Frontal cortex (tissue), 4 donors: ENCODE measurements around the gene ZBTB20. TPM values are rescaled to one million over a fixed set of nuclear protein-coding genes. Genes with fewer than 3 reads are reported as not detected.

Source experiments
- DNase-seq, 2 donors: peaks; one replicate each; pipeline ENCODE4 v3.0.0; 2012; ENCODE audit warnings: low spot score in 2 of 2
- FAIRE-seq: peaks from 2 replicates; lab custom pipeline; 2012; peaks lifted over from hg19 to GRCh38; lab: Jason Lieb, UNC
- total RNA-seq: library from RNA; depleted of rRNA; stranded (reverse); fragments of >200 nt; gene quantifications from one replicate; pipeline ENCODE4 v1.2.3, GENCODE V29; 2014
- donor health status: control.
- donor health status: control.
- donor health status: control.

ZBTB20 gene
- total RNA-seq, 1 donor from 2014 or later, result 39.9 TPM

DNA sequence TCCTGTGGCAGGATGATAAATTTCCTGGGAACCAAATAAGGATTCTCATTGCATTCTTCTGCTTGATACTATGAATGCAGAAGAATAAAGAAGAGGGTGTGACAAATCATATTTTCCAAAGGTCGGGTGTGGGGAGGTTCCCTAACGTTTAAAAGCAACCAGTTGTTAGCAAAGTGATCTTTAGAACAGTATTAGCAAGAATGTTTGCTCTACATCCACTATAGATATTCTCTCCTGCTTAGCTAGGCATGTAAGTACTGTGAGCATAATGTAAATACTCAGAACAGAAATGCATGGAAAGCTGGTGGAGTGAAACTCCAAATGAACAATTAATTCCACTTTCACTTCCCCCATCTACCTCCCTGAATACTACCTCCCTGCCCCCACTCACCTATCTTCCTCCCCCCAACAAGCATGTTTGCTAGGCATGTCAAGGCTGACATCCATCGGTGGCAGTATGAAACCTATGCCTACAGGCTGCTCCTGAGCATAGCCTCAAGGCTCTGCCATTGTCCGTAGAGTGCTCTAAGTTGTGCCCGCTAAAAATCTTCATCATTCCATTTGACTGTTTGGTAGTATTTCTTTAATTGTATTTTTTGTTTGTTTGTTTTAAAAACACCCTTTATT, 523.6 kb downstream of the ZBTB20 start:
- FAIRE-seq (no peak), DNase-seq (no peak)

DNA sequence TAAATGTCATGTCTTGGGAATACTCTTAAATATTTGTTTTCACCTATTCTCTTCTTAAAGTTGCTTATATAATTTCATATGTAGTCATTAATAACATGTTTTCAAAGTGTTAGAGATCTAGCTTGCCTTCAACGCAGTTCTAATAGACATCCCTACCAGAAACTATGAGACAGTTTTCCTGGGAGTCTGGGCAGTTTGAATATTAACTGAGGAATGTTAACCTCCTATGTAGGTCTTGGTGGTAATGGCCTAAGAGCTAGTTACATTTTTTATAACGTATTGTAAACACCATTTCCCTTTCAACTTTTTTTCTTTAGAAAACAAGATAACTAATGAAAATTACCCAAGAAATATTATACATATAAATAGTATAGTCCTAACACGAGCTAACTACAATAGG, 525.1 kb downstream of the ZBTB20 start:
- DNase-seq (no peak), FAIRE-seq (peak; percentile 45)

GRCh38 chr3:114619771-114620170, 527.3 kb downstream of the ZBTB20 start:
- no peak for DNase-seq
- no peak for FAIRE-seq

DNA sequence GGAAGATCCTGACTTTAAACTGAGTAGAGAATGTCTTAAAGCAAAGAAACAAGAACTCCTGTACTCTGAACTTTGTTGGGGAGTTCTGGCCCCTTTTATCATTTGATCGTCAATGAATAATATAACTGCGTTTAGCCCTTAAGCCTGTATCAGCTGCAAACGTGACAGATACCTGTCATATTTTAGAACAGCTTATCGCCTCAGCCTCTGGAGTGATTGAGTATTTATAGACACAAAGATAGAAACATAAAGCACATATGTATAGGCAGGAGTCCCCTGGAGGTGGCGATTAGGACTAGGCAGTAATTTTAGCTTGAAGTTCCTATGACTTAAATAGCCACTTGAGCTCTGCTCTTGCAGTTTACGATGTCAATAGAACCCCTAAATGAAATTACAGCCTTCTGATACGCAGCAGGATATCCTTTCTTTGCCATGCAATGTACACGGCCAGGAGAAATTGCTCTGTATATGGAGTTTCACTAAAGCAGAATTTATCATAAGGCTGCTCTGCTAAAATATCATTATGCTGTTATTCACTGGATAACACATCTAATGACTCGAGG, 531.5 kb downstream of the ZBTB20 start:
- DNase-seq, result no peak
- FAIRE-seq, result no peak

GRCh38 chr3:114609973-114610630, 537.0 kb downstream of the ZBTB20 start:
- FAIRE-seq (no peak), DNase-seq (no peak)

DNA sequence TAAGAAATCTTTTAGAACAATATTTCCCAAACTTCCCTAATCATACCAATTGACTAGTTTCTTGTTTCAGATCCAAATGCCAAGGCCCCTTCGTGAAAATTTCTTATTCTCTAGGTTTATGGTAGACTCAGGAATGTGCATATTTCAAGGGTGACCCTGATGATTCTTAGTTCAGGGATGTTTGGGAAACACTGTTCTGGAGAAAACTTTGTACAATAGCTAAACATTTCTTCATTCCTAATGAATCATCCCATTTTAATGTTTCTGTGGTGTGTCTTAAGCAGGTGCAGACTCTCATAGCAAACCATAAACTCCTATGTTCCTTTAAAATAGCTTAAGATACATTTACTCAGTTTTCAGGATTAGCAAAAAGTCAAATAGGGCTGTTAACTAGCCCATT, 538.8 kb downstream of the ZBTB20 start:
- DNase-seq (no peak), FAIRE-seq (no peak)

DNA sequence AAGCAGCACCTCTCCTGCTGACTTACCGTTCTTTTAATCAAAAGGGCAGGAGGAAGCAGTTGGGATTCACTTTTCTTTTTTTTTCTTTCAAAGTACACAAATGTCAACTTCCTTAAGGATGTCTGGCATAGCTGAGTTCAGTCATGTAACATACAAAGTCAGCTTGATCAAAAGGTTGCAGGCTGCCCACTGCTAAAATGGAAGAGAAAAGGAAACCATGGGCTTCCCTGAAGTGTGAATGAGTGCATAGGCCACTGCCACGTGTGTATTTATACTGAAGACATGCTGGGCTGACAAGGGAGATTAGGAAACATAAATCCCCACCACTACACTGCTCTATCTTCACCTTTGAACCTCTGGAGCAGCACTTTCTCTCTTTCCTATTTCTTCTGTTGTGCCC, 540.8 kb downstream of the ZBTB20 start:
- no peak for DNase-seq
- no peak for FAIRE-seq

- no peak for DNase-seq
- FAIRE-seq, result no peak
Observed at GRCh38 chr3:114600571-114600970, 546.5 kb downstream of the ZBTB20 start.

- no peak for FAIRE-seq
Observed at GRCh38 chr3:114597871-114598270, 549.2 kb downstream of the ZBTB20 start.

GRCh38 chr3:114597012-114597411, 550.1 kb downstream of the ZBTB20 start:
- no peak for FAIRE-seq
- no peak for DNase-seq

More at GRCh38 chr3:114597871-114598270, 549.2 kb downstream of the ZBTB20 start:
- no peak for DNase-seq

DNA sequence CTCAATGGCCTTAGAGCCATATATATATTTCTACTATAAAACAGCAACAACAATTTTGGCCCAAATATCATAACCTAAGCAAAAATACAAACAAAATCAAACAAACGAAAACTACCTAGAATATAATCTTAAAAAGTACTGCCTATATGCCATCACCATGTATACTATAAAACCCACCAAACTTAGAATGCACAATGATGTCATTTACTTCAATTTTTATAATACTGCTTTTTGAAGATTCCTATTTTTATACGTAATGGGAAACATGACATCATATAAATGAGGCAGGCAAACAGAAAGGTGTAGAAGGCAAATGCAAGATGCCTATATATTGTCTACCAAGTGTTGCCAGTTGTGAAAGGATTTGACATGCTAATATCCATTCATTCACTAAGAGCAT, 550.9 kb downstream of the ZBTB20 start:
- DNase-seq (no peak), FAIRE-seq (no peak)

DNA sequence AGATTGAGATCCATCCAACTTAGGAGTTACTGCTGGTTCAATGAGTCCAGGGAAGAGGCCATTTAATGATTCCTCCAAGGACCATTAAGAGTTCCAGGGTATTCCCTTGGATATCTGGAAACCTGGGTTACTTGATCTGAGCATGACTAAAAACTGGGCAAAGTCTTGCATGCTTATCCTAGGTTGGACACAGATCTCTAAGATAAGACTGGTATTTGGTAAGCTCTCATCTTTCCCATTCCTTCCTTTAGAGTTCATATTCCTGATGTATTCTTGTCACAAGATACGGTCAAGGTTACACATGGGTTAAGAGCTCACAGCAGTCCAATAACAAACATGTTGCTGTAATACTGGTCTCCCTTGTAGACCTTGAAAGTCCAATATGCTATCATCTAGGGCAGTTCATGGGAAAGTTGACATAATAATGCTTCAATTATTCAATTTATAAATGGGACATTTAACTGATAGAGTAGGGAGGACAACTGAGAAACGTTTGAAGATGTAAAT, 551.5 kb downstream of the ZBTB20 start:
- DNase-seq, result no peak
- FAIRE-seq, result no peak

DNA sequence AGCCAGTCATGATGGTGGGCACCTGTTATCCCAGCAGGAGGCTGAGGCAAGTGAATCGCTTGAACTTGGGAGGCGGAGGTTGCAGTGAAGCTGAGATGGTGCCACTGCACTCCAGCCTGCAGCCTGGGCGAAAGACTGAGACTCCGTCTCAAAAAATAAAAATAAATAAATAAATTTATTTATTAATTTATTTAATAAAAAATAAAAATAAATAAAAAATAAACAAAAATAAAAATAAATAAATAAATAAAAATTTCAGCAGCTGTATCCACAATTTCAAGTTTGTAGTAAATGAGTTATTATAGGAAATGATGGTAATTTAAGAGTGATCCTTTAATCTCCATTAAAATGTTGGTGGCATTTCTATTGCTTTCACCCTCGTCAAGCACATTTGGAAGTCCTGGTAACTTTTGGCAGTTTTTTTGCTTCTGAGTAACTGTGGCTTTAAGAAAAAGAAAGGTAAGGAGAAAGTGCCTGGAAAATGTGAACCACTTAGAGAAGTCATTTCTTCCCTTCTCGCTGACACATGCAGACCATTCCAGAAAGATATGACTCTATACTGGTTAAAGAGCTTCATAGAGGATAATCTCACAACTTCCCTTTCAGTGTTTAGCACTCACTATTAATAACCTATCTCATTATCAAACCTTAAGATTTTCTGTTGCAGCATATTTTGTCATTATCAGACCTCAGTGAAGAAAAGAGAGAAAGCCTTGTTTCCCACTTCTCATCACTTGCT, 556.6 kb downstream of the ZBTB20 start:
- FAIRE-seq (peak; percentile 48), DNase-seq (no peak)

DNA sequence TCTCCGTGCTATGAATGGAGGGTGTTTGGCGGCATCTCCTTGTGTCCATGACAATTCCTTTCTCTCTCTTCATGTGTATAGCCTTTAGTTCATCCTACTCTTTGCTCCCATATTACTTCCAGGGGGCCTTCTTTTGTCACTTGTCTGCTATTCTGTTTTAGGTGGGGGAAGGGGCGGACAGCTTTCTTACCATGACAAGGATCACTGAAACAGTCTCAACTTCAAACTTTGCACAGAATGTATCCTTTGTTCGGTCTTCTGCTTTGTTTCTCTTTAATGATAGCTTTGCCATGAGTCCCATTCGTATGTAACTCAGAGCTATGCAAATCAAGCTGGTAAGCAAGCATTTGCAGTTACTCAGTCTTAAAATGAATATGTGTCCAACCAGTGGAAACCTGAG, 559.1 kb downstream of the ZBTB20 start:
- DNase-seq (no peak), FAIRE-seq (no peak)

GRCh38 chr3:114586119-114586518, 561.0 kb downstream of the ZBTB20 start:
- FAIRE-seq, result no peak
- DNase-seq, result no peak

GRCh38 chr3:114585687-114586086, 561.4 kb downstream of the ZBTB20 start:
- no peak for FAIRE-seq
- no peak for DNase-seq

DNA sequence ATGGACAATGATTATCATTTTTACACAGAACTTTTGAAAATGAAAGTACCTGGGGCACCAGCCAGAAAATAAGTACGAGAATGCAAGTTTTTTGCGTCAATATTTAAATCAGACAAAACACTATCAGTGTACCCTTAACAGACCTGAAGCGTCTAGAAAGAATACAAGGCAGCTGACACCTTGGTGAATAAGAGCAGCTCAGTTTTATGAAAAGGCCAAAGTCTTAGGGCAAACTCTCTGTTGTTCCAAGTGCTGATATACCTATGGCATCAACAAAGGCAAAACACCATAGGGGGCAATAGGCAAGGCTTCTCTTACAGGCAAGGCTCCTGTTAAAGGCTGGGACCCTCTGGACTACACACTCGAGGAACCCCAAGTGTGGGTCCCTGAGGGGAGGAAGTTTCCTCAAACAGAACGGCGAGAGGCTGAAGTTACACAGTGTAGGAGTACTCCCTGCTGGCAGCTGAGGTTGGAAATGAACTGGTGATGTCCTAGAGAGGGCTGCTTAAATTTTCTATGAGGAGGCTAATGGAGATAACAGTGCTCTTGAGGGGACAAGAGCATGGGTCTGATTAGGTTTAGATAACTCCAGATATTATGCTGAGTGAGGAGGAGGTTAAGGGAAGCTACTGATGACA, 562.2 kb downstream of the ZBTB20 start:
- no peak for FAIRE-seq
- DNase-seq, result no peak

- DNase-seq, result no peak
- no peak for FAIRE-seq
Observed at GRCh38 chr3:114582929-114583328, 564.2 kb downstream of the ZBTB20 start.

DNA sequence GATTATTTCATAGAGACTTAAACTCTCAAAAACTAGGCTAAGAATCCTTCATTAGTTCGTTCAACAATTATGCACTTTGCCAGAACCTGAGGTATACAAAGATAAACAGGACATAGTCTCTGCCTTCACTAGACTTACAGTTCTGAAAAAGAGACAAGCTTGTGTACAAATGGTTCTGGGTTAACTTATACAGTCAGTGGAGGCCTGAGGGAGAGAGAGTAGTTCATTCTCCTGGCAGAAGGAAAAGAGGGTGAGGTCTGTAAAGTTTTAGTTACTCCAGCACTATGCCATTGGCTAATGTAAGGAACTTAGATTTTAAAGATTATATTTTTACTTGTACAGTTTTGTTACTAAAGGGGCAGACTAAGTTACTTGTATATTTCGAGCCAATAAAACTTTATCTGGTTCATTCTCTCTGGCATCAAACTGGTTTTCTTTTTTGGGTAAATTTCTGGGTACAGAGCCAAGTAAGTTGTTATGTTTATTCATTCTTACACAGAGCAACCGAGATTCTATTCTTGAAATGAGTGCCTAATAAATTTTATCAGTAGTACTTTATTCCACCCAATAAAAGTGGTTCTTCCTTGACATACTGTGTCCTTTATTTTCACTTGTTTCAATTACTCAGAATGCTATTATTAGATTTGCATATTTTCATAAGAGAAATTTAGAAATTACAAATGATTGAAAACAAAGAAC, 574.6 kb downstream of the ZBTB20 start:
- FAIRE-seq (no peak), DNase-seq (no peak)

DNA sequence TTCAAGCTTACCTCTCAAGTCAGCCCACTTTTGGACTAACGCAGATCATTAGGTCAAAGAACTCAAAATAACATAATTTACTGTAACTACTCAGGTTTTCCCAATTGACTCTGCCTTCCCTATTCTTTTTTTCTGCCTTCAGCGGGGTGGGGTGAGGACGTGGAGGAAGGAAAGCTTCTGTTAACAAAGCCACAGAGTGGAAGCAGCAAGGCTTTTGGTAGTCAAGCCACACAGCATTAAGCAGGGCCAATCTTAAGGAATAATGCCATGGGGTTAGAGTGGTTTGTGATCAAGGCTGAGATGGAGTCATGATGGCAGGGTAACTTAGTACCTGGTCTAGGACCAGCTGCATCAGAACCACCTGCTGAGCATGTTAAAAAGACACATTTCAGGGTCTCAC, 575.7 kb downstream of the ZBTB20 start:
- no peak for FAIRE-seq
- DNase-seq, result no peak
